Measurements from ENCODE around the gene SV2A.
A peak's percentile ranks its signal among the peaks of the same experiment; 100 is the strongest.
"Not testable (repeated sequence)": the region's sequence is repeated elsewhere in the genome, so short reads cannot be mapped to it uniquely, and the experiment has no call there.

The SV2A gene, protein sequence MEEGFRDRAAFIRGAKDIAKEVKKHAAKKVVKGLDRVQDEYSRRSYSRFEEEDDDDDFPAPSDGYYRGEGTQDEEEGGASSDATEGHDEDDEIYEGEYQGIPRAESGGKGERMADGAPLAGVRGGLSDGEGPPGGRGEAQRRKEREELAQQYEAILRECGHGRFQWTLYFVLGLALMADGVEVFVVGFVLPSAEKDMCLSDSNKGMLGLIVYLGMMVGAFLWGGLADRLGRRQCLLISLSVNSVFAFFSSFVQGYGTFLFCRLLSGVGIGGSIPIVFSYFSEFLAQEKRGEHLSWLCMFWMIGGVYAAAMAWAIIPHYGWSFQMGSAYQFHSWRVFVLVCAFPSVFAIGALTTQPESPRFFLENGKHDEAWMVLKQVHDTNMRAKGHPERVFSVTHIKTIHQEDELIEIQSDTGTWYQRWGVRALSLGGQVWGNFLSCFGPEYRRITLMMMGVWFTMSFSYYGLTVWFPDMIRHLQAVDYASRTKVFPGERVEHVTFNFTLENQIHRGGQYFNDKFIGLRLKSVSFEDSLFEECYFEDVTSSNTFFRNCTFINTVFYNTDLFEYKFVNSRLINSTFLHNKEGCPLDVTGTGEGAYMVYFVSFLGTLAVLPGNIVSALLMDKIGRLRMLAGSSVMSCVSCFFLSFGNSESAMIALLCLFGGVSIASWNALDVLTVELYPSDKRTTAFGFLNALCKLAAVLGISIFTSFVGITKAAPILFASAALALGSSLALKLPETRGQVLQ

GRCh38 chr1:149917571-149918144 lies at the start of gene SV2A:
Gene SV2A, minus strand, starts transcription at chr1:149917844. Its CDS starts 4,004 bp downstream, at chr1:149913840.
- DNase-seq (ENCODE audit: low read depth in 2 of 2, low spot score in 1 of 2), result no peak

DNA sequence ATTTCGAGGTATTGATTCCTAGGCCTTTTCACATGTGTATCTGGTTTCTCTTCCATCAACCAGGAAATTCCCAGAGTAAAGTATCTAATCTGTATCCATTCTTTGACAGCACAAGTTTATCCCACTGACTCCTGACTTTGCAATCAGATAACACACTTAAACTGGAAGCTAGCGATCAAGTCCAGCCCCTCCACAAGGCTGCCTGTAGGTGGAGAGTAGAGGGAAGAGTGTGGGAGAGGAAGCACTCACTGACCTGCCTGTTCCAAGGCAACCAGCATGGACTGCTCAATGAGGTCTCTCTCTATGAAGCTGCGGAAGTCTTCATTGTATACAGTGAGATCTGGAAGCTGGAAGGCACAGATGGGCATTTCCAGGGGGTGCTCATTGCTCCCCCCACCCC lies 49.4 kb upstream of the SV2A start:
- DNase-seq (ENCODE audit: low read depth in 2 of 2, low spot score in 1 of 2), result no peak

- no peak for DNase-seq (ENCODE audit: low read depth in 2 of 2, low spot score in 1 of 2)
Measured at GRCh38 chr1:149966405-149966804, 48.8 kb upstream of the SV2A start.

GRCh38 chr1:149965440-149965839 lies 47.8 kb upstream of the SV2A start:
- DNase-seq (ENCODE audit: low read depth in 2 of 2, low spot score in 1 of 2), result no peak

DNA sequence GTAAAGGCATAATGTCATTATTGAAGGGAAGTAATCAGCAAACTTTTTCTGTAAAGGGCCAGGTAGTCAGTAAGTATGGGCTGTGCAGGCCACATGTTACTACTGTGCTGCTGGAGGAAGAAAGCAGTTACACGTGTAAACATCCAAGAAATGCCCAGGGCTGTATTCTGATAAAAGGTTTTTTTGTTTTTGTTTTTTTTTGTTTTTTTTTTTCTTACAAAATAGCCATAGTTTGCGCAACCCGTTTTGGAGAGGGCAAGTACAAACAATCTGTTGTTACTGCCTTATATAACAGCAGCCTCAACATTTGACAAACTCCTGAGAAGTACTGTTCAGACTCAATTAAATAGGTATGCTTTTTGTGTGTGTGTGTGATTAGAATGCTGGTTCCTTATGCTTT lies 45.7 kb upstream of the SV2A start:
- DNase-seq (ENCODE audit: low read depth in 2 of 2, low spot score in 1 of 2), result no peak

GRCh38 chr1:149962736-149963135 lies 45.1 kb upstream of the SV2A start:
- DNase-seq (ENCODE audit: low read depth in 2 of 2, low spot score in 1 of 2), result no peak

GRCh38 chr1:149962039-149962647 lies 44.5 kb upstream of the SV2A start:
- peak in 1 of 2 donors; percentile 7 for DNase-seq (ENCODE audit: low read depth in 2 of 2, low spot score in 1 of 2)

DNA sequence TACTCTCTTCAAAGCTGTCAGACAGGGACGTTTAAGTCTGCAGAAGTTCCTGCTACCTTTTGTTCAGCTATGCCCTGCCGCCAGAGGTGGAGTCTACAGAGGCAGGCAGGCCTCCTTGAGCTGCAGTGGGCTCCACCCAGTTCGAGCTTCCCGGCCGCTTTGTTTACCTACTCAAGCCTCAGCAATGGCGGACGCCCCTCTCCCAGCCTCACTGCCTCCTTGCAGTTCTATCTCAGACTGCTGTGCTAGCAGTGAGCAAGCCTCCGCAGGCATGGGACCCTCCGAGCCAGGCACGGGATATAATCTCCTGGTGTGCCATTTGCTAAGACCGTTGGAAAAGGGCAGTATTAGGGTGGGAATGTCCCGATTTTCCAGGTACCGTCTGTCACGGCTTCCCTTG lies 39.9 kb upstream of the SV2A start:
- not testable (repeated sequence) for DNase-seq (ENCODE audit: low read depth in 2 of 2, low spot score in 1 of 2)

DNA sequence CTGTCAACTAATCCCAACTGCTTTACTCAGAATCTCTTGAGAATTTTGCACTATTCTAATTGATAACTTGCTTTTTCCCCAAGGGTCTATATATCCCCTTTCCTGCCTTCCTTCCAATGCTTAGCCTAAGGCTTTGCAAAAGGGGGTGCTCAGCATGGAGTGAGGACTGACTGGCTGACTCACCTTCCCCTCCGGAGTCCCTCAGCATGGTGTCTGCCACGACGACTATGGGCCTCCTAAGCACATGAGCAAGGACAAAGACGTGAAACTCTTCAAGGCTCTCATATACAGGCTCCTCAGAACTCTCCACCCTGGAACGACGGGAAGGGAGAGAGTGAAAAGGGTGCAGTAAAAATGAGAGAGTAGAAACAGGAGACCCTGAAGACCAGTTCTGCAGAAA lies 32.3 kb upstream of the SV2A start:
- no peak for DNase-seq (ENCODE audit: low read depth in 2 of 2, low spot score in 1 of 2)

- no peak for DNase-seq (ENCODE audit: low read depth in 2 of 2, low spot score in 1 of 2)
Measured at GRCh38 chr1:149945206-149945605, 27.6 kb upstream of the SV2A start.

DNA sequence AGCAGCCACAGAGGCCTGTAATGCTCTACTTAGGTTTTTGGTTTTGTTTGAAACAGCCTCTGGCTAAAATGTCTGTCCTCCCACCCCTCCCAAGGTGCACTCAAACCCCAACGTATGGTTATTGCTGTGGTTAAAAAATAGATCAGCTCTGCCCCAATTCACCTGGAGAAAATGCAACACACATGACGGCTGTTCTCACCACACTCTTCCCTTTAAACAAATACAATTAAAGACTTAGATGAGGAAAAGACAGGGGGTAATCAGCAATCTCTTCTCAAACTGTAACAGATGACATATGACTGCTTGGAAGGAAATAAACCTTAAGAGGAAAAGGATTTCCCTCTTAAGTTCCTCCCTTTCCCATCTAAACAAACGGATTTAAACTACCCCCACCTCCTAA lies 25.2 kb upstream of the SV2A start:
- DNase-seq (ENCODE audit: low read depth in 2 of 2, low spot score in 1 of 2), result no peak

DNA sequence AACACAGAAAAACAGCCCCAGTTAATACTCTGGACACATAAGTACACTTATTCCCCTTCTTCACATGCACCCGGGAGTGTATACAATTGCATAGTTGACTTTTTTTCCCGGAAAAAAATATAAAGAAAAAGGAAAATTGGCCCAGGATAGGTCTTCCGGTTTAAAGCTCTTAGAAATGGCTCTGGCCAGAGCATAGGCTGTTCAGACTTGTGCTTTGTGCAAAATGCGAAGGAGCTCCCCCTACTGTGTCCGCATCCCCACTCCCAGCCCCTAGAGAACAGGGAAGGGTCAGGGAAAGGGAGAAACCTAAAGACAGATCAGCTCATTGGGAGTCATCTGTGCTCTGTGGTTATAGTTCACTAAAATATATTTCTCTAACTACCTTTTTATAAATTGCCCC lies 24.6 kb upstream of the SV2A start:
- no peak for DNase-seq (ENCODE audit: low read depth in 2 of 2, low spot score in 1 of 2)

DNA sequence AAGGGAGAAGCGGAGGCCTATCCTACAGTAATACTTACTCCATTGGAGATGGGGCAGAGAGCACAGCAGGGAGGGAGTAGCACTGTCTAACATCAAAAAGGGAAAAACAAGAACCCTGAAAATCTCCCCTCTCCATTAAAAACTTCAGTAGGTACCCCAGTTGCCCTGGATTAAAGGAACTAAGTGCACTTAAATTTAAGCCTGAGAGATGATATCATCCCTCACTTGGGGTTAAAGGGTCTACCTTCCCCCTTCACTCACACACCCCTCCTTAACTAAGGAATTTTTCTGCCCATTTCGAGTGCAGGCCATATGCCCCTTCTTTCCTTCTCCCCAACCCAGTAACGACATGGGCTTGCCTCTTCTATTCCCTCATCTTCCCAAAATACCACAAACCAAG lies 22.8 kb upstream of the SV2A start:
- no peak for DNase-seq (ENCODE audit: low read depth in 2 of 2, low spot score in 1 of 2)

- not testable (repeated sequence) for DNase-seq (ENCODE audit: low read depth in 2 of 2, low spot score in 1 of 2)
Measured at GRCh38 chr1:149938668-149939003, 21.0 kb upstream of the SV2A start.

DNA sequence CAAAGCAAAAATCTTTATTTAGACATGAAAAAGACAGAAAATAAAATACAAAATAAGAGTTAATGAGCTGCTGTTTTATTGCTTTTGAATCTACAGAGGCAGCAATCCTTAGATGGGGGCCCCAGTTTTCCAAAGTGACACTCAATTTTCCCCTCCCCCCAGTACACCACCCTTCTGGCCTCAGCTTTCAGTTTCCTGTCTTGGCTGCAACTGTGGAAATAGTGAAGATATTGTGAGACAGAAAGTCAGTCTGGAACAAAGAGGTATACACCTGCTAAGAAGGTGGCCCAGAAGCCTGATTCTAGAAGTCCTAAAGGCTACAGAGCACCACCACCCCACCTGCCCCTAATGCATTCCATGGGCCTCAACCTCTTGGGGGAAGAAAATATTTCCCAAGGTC lies 20.1 kb upstream of the SV2A start:
- DNase-seq (ENCODE audit: low read depth in 2 of 2, low spot score in 1 of 2), result no peak

- no peak for DNase-seq (ENCODE audit: low read depth in 2 of 2, low spot score in 1 of 2)
Measured at GRCh38 chr1:149936992-149937705, 19.5 kb upstream of the SV2A start.

- DNase-seq (ENCODE audit: low read depth in 2 of 2, low spot score in 1 of 2), result no peak
Measured at GRCh38 chr1:149936170-149936991, 18.7 kb upstream of the SV2A start, which contains the start of gene MTMR11. Gene MTMR11, minus strand, starts transcription at chr1:149936879. Its CDS starts 232 bp downstream, at chr1:149936647.

GRCh38 chr1:149934356-149934755 lies 16.7 kb upstream of the SV2A start:
- no peak for DNase-seq (ENCODE audit: low read depth in 2 of 2, low spot score in 1 of 2)

- no peak for DNase-seq (ENCODE audit: low read depth in 2 of 2, low spot score in 1 of 2)
Measured at GRCh38 chr1:149933208-149933607, 15.6 kb upstream of the SV2A start.

GRCh38 chr1:149932474-149932873 lies 14.8 kb upstream of the SV2A start:
- no peak for DNase-seq (ENCODE audit: low read depth in 2 of 2, low spot score in 1 of 2)
